GM12865 (cell line): ENCODE data around the gene BTN1A1.
"Not testable (repeated sequence)": the region's sequence is repeated elsewhere in the genome, so short reads cannot be mapped to it uniquely, and the experiment has no call there.

Source experiments
- DNase-seq: peaks from one replicate; pipeline ENCODE4 v3.0.0; 2010; ENCODE audit warnings: low read depth
- H3K4me3 ChIP-seq: 2 replicates; pipeline ENCODE4 v1.5.1; 2011; ENCODE audit warnings: mild to moderate bottlenecking, low read depth, low read length, control low read depth
- CTCF ChIP-seq: IDR thresholded peaks from 2 replicates; pipeline ENCODE4 v1.5.1; 2011; ENCODE audit warnings: low read length, control low read depth, low read depth, inconsistent platforms; ENCODE audit not compliant: insufficient read depth; ENCODE audit errors: missing control alignments

The BTN1A1 gene

GRCh38 chr6:26494117-26494516 is 6.0 kb upstream of the BTN1A1 start:
- TF ChIP-seq CTCF = no peak
- no peak for DNase-seq
- no peak overlapping the region for H3K4me3 ChIP-seq

- H3K4me3 ChIP-seq = no peak overlapping the region
- no peak for DNase-seq
- no peak for TF ChIP-seq CTCF
Measured at GRCh38 chr6:26495281-26495680, 4.8 kb upstream of the BTN1A1 start.

- DNase-seq = no peak
- TF ChIP-seq CTCF = no peak
Measured at GRCh38 chr6:26497610-26498009, 2.5 kb upstream of the BTN1A1 start.

GRCh38 chr6:26501482-26501986 is 1.4 kb downstream of the BTN1A1 start:
- DNase-seq = peak; percentile 42
- no peak for TF ChIP-seq CTCF
- peak overlapping the region; percentile 37 for H3K4me3 ChIP-seq

More at GRCh38 chr6:26497610-26498009, 2.5 kb upstream of the BTN1A1 start:
- H3K4me3 ChIP-seq = no peak overlapping the region

- peak overlapping the region; percentile 37 for H3K4me3 ChIP-seq
- peak; percentile 70 for DNase-seq
- no peak for TF ChIP-seq CTCF
Measured at GRCh38 chr6:26502165-26502564, 2.1 kb downstream of the BTN1A1 start.

- H3K4me3 ChIP-seq = no peak overlapping the region
- no peak for DNase-seq
- TF ChIP-seq CTCF = no peak
Measured at GRCh38 chr6:26502626-26503025, 2.5 kb downstream of the BTN1A1 start.

GRCh38 chr6:26507658-26508057 is 7.6 kb downstream of the BTN1A1 start:
- TF ChIP-seq CTCF = no peak
- DNase-seq = no peak
- no peak overlapping the region for H3K4me3 ChIP-seq

- not testable (repeated sequence) for H3K4me3 ChIP-seq, DNase-seq
Measured at GRCh38 chr6:26511033-26511432, 10.9 kb downstream of the BTN1A1 start.
